Limb (tissue), 2 donors: ENCODE data around the gene H1-8.

Source experiments
- DNase-seq, 2 donors: peaks; one replicate each; pipeline ENCODE4 v3.0.0-alpha.2; 2016; ENCODE audit errors: extremely low spot score in 2 of 2

H1-8 gene

DNA sequence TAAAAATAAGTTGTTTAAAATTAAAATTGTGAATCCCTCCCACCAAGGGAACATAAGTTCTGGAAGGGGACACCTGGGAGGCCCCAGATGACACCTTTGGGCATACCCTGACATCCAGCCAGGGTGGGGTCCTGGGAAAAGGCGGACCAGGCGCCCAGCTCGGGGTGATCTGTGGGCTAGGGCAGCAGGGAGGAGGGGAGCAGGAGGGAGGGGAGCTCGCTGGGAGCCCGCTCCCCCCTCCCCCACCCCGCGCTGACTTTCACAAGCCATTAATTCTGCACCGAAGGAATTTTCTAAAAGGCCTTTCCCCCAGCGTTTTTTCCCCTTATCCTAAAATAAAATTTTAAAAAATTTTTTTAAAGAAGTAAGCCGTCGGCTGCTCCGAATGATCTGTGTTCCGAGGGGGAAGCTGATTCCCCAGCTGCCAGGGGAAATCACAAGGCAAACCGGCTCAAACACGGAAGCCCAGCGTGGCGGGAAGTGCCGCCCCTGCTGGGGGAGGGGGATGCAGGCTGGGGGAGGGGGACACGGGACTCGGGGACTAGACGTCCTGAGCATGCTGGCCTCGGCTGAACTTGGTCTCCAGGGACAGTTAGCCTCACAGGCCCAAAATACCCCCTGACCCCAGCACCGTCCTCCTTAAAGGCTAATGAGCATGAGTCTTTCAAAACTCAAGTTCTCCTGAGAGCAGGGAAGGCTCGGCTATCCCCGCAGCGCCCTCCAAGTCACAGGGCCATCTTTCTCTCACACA, 49.6 kb downstream of the H1-8 start:
- DNase-seq = peak in 1 of 2 donors; percentile 77

DNA sequence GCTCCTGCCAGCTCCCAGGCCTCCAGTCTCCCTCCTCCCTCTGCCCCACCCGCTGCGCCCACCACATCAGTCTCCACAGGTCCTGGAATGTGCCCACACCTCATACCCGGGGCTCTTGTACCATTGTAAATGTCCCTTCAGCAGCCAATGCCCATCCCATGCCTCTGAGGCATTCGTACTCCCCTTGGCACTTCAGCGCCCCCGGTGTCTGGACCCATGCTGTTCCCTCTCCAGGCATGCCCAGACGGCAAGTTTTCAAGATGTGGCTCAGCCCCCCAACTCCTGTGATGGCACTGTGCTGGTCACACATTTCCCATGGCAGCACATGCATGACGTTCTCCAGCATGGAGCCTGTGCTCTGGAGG, 50.2 kb downstream of the H1-8 start:
- DNase-seq = no peak

DNA sequence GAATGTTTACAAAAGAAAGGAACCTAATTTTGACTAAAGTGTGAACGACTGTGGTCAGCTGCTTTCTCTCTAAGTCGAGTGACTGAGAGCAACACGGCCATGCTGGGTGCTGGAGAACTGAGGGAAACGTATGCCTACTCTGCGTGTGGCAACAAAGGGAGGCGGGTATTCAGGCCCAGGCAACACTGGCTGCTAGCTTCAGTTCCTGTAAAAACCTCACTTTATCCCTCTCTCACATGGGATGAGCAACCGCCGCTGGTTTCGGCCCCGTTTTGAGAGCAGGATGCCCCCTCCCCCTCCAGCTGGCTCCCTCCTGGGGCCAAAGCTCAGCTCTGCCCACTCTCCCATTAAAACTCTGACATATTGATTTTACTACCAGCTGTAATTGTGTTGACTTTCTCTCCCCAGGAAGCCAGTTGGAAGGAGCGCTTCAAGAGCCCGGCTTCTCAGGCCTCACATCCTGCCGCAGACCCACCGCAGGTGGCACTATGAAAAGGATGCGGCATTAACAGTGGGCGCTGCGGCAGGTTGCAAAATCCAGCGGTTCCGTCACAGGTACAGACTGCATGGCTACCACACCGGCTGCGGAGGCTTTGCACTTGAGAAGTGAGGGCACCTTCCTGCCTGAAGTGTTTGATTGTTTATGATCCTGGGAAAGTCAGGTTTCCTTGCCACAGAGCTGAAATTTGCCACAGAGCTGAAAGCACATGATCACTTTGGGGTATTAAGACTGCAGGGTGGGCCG, 50.8 kb downstream of the H1-8 start:
- DNase-seq = no peak

DNA sequence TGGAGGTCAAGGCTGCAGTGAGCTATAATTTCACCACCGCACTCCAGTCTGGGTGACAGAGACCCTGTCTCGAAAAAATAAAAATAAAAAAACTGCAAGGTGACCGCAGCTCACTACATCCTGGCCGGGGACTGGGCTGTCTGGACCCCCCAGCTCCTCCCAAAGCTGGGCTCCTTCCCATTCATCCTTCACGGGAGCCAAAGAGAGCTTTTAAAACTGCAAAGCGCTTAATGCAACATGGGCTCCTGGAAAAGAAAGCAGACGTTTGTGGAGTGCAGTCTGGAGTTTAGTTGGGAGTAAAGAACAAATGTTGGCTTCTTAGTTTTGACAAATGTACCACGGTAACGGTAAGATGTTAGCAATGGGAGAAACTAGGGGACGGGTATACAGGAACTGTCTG, 51.4 kb downstream of the H1-8 start:
- no peak for DNase-seq

DNA sequence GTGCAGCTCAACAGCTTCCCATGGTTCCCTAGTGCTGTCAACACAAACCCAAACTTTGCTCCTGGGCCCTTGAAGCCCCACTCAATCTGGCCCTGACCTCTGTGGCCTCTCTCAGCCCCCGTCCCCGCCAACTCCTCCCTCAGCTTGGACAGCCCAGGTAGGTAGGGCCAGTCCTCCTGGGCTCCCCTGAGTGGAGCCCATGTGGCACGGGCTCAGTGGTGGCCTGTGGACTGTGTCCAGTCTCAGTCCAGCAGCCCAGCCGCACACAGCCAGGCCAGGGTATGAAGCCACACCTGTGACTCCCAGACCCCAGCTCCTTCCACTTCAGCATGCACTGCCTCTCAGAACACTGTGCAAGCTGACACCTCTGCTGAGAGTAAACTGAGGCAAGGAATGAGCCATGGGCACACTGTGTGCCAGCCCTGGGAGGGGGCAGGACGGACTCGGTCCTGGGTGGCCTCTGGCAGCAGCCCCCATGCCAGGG, 52.0 kb downstream of the H1-8 start:
- no peak for DNase-seq

DNA sequence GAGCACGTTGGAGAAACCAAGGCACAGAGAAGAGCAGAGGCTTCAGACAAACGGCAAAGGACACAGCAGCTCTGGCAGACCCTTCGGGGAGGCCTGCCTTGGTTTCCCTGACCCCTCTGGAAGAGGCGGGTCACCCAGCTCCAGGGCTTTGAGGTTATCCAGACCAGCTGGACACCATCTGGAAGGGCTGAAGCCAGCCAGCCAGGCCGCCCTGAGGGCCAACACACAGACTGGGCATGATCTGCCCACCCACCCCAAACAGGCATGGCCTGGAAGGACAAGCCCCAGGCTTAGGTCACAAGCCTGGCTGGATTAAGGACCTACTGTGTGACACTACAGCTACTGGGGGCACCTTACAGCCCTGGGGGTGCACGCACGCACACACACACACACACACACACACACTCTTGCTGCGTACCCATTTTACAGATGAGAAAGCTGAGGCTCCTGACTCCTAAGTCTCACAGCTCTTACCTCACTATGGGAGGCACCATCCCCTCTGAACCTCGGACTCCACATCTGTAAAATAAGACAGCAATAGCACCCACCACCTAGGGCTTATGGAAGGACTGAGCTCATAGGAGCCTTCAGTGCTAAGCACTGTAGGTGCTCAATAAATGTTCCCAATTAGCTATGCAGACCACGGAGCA, 52.7 kb downstream of the H1-8 start:
- DNase-seq = no peak

DNA sequence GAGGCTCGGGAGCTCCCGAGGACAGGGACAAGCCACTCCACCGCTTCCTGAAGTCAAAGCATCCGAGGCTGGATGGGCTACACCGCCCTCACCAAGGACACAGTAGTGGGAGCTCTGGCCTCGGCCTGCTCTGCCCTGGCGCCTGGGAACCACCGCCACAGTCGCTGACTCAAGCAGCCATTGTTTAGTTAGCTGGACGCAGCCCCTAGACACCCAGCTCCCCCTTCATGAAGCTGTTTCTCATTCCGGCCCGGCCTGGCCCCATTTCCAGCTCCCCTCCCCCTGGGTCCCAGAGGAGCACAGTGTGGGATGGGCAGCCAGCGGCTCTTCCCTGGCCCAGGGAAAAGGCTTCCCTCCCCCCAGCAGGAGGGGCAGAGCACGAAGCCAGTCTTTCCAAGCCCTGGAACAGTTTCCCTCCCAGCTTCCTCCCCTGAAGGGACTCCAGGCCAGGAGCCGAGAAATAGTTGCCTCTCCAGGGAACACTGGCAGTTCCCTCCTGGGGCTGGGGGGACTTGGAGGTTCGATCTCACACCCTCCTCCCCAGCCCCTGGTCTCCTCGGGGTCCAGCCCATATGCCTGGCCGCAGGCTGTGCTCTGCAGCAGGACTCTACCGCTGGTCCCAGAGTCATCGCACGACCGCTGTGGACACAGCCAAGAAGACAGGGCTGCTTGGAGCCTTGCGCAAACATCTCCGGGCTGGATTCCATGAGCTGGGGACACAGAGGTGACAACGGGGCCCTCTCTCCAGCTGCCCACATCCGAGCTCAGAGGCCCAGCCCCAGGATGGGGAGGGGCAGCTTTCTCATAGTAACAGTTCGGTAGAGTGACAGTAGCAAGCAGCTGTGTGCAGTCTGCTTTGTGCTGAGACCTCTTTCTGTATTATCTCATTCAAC, 53.5 kb downstream of the H1-8 start:
- peak; percentile 60 to 82 for DNase-seq

DNA sequence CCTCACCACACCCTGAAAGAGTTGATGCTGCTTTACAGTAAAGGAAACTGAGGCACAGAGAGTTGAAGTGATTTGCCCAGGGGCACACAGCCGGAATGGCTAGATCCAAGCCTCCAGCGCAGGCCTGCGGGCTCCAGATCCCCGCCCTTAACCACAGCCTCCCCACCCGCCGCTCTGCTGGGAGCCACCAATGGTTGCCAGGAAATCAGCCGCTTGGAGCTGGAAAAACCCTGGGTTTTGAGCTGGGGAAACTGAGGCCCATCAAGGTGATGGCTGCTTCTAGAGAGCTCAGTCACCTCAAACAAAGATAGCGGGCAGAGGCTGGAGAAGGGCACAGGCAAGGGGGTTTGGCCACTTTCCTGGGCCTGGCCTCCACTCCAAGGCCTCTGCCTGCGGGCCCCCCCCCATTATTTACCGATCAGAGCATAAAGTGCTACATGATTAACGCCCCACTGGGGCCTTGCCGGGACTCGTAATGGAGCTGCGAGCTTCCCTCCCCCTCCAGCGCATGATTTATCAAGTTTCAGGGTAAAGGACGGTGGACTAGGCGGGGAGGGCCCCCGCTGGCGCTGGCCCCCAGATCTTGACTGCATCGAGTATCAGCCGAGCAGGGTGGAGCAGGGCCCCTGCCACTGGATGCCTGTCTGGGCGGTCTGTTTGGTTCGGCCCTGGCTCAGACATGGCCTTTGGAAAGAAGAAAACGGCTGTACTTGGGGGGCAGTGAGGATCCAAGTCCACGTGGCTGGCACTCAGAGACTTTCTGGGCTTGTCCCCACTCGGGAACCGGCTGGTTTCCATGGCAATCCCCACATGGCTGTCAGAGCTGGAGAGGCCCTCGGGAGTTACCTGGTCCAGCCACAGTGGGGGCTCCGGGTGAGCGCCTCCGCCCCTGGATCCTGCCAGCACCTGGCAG, 54.4 kb downstream of the H1-8 start:
- DNase-seq = peak in 1 of 2 donors; percentile 59

DNA sequence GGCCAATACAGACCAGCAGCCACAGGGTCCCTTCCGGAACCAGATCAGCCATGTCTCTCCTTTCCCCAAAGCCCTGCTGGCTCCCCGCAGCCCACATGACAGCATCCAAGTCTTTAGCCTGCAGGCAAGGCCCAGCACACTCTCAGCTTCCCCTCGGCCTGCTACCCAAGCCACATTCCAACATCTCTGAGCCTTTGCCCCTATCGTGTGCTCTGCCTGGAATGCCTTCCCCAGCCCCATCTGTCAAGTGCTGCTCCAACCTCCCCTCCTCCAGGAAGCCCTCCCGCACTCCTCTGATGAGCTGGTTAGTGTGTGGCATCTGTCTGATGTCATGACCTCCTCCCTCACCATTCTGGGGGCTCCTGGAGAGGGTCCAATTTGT, 55.0 kb downstream of the H1-8 start:
- DNase-seq = no peak

DNA sequence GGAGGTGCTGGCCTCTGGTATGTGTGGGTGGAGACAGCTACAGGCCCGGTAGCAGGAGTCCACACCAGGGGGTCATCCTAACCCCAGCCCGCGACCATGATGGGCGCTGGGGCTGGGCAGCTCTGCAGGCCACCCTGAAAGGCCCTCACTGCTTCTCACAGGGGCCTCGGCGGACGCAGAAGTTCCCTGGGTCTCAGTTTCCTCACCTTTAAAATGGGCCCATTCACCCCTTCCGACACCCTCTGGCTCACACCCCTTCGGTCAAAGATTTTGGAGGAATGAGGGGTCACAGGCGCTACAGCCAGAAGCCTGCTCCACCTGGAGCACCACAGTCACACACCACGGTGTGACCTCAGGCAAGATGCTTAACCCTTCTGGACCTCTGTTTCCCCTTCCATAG, 55.5 kb downstream of the H1-8 start:
- no peak for DNase-seq

DNA sequence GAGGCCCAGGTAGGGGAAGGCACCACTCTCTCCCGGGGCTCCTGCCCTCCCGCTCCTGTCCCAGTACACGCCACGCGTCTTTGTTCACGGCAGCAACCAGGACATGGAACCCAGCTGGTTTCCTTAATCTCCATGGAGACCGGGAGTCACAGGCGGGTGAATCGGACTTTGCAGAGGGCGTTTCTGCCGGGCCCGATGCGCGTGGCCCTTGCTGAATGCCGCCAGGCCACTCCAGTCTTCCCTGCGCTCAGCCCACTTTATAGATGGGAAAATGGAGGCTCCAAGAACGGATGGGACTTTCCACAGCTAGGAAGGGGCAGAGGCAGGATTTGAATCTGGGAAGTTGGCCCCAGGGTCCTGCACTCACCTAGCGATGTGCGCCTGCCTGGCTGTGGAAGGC, 56.1 kb downstream of the H1-8 start:
- DNase-seq = no peak

DNA sequence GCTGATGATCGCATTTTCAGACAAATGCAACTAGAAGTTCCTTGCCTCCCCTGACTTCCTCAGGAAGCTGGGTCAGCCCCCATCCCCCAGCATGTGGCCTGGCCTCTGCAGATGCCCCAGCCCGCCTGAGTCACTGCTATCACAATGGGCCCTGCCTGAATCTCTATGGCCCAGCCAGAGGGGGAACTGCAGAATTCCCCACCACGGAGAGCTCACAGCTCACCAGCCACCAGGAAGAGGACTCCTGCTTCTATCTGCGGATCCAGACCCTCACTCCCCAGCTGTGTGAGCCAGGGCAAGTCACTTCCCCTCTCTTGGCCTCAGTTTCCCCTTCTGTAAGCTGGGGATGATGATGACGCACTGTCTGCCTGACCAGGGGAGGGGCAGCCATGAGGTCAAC, 56.6 kb downstream of the H1-8 start:
- DNase-seq = no peak

DNA sequence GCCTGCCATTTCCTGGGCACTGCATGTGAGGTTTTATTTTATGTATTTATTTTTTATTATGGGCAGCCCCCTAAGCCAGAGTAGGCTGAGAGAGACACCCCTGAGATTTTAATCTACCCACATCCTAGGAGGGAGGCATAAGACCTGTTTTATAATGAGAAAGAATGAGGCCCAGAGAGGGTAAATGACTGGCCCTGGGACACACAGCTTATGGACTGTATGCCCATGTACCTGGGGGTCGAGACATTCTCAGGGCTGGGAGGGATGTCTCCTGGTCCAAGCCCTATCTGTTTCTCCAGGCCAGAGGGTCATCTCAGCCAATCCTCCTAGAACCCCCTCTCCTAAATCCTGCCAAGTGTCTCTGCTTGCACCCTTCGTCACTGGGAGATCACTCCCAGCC, 57.4 kb downstream of the H1-8 start:
- DNase-seq = no peak
